HG02973 (cell line): Measurements from ENCODE around the gene CD1E.
"Not testable (repeated sequence)": the region's sequence is repeated elsewhere in the genome, so short reads cannot be mapped to it uniquely, and the experiment has no call there.

Experiments used
- ATAC-seq: cut with Tn5 transposase; IDR thresholded peaks from one replicate; pipeline ENCODE4 v1.9.1; 2021; ENCODE audit warnings: moderate library complexity; ENCODE audit not compliant: unreplicated experiment

The CD1E gene

GRCh38 chr1:158353303-158354075 lies at the start of gene CD1E:
Gene CD1E, plus strand, starts transcription at chr1:158353894. Its CDS starts 95 bp downstream, at chr1:158353989.
- ATAC-seq: no peak

- ATAC-seq: no peak
Observed at GRCh38 chr1:158310623-158311022, 43.1 kb upstream of the CD1E start.

DNA sequence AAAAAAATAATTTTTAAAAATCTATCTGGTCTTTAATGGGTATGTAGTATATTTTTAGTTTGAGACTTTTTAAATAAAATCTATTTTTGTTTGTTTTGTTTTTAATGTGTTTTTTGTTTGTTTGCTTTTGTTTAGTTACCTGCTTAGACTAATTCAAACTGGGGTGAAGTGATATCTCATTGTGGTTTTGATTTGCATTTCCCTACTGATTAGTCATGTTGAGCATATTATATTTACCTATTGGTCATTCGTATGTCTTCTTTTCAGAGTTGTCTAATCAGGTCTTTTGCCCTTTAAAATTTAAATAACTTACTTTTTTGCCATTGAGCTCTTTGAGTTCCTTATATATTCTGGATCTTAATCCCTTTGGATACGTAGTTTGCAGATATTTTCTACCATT lies 42.6 kb upstream of the CD1E start:
- ATAC-seq: no peak

- ATAC-seq: no peak
Observed at GRCh38 chr1:158323866-158324265, 29.8 kb upstream of the CD1E start.

DNA sequence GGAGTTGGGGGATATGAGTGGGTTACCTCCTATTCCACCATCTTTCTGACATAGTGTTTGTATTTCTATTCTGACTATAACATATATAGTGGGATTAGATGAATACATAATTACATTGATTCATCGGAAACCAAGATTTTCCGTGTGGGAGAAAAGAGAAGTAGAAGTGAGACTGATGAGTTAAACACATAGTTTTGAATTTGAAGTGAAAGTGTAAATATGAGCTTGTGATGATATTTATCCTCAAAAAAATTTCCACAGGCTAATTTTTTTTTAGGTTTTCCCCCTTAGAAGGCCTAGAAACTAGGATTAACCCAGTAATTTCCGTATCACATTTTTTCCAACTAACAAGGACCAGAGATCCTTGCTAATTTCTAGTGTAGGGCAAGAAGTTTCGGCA lies 29.3 kb upstream of the CD1E start:
- no peak for ATAC-seq

- no peak for ATAC-seq
Observed at GRCh38 chr1:158327481-158327880, 26.2 kb upstream of the CD1E start.

GRCh38 chr1:158328426-158328825 lies 25.3 kb upstream of the CD1E start:
- ATAC-seq: no peak

DNA sequence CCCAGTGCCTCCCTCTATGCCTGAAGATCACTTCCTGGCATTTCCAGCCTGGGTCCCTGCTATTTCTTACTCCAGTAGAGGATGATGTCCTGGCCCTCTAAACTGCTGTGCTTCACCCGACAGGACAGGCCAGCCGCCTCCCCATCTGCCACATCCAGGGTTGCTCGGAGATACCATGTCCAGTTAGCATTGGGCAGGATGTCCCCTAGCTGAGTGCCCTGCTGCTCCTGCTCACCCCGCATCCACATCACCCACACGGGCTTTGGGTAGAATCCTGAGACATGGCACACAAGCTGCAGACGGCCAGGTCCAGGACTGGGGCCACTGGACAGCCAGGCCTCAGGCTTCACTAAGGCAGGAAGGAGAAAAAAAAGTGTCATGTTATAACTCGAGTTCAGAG lies 24.4 kb upstream of the CD1E start:
- ATAC-seq: no peak

DNA sequence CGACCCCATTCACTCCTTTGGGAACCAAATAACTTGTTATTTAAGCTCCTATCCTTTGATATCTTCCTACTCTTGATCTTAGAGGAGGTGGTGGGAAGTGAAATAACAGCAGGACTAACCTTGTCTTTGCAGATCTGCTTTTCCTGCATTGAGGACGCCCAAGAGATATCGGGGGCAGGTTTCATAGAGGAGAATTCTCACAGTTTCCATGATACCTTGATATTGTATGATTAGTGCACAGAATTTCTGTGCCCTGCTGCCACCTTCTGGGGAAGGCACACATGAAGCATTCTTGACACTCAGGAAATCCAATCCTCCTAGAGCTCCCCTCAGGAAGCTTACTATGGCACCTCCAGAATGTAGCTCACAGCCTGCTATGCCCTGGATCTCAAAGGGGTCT lies 24.0 kb upstream of the CD1E start:
- no peak for ATAC-seq

DNA sequence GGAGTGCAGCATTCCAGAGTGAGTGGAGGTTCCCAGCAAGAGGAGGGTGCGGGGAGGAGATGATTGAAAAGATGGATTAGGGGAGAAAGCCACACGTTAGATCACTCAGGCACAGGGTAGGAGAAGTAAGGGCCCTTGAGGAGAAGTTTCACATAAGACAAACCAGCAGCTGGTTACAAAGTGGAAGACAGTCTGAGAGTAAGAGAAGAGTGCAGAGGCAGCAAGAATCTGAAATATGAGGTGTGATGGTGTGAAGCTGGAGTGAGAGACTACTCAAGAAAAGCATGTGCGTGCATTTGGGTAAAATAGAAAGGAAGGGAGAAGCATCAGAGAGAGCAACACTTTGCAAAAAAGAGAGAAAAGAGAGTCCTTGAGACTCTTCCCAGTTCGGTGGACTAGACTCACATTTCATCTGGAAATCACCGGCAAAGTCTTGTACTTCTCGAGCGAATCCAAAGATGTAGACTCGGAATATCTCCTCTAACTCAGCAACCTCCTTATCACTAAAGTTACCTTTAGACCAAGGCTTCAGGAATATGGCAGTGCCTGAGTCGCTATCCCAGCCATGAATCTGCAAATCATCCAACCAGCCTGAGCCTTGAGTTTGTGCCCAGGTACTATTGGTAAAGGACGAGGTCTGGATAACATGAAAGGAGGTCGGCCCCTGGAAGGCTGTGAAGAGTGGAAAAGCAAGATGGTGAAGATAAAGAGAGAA lies 23.1 kb upstream of the CD1E start:
- ATAC-seq: no peak

DNA sequence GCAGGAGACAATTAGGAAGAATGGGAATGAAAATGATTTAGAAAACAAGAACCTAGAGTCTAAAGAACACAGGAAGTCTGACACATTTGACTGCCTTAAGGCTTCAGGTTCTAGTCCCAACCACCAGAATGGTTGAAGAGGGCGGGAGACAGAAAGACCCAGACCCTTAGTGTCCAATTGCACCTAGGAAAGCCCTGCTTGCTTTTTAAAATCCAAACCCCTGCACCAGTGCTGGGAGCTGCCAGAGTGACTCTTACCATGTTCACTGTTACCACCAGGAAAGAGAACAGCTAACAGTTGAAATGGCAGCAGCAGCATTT lies 22.6 kb upstream of the CD1E start:
- no peak for ATAC-seq

DNA sequence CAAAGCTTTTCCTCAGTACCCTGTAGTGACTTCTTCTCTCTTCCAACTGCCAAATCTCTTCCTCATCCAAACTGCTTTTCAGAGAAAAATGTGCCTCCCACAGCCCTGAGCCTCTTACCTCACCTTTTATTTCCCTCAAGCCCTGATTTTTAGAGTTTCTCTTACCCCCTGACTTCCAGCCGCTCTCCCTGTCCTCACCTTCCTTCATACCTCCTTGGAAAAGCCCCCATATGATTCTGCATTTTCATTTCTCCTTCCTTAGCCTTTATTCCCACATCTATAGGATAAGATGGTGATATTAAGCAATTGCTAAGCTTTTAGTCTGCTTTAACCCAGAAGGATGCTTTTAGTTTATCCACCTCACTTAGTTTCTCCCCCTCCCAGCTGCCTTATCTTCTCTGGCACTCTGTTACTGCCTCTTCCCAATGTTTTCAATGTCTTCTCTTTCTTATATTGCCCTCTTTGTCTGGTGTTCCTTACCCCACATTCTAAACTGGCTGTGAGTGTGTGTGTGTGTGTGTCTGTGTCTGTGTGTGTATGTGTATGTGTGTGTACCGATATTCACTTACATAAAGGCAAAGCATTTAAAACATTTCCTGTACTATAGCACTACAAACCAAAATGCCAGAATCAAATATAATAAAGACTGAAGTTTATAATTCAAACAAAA lies 22.1 kb upstream of the CD1E start, which contains the start of gene CD1B:
Gene CD1B (minus strand): TSS at position 51 of the 670 bp plus-strand sequence. CDS start 108 bp downstream, outside the sequence.
- ATAC-seq: no peak

DNA sequence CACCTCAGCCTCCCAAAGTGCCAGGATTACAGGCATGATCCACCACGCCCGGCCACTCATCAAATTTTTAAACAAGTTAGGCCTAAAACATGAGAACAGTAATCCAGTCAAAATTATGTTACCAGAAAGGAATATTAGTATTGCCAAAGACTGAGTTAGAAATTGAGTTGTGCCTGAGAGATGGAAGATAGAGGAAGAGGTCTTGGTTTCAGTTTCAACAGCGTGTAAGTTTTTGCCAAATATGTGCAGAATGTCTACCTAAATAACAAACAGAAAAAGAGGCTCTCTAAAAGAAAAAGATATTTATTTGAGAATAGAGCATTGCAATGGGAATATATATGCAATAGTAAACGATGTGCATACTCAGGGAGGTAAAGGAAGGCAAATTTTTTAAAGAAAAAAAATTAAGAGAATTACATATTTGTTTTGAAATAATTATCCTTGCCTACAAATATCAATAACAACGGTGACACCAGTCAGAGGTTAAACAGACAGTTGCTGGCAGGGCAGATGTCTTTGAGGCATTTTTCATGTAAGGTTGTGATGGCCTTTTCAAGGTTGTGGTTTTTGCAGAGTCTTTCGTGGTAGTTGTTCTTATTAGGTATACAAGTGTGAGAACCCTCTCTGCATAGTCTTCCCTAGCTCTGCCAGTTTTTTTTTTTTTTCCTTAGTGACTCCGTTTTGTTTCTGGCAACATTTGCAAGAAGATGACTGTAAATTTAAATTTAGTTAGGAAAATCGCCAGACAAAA lies 20.1 kb upstream of the CD1E start:
- ATAC-seq: no peak

- ATAC-seq: no peak
Observed at GRCh38 chr1:158334526-158335212, 19.0 kb upstream of the CD1E start.

DNA sequence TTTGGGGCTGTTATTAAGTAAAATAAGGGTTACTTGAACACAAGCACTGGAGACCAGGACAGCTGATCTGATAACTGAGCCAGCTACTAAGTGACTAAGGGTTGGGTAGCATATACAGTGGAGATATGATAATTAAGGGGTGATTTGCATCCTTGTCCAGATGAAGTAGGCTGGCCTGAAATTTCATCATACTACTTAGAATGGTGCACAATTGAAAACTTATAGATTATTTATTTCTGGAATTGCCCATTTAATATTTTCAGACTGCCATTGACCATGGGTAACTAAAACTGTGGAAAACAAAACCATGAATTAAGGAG lies 18.5 kb upstream of the CD1E start:
- no peak for ATAC-seq

DNA sequence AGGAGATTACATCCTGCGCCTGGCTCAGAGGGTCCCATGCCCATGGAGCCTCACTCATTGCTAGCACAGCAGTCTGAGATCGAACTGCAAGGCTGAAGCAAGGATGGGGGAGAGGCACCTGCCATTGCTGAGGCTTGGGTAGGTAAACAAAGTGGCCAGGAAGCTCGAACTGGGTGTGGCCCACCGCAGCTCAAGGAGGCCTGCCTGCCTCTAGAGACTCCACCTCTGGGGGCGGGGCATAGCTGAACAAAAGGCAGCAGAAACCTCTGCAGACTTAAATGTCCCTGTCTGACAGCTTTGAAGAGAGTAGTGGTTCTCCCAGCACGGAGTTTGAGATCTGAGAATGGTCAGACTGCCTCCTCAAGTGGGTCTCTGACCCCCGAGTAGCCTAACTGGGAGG lies 17.3 kb upstream of the CD1E start:
- ATAC-seq: not testable (repeated sequence)

DNA sequence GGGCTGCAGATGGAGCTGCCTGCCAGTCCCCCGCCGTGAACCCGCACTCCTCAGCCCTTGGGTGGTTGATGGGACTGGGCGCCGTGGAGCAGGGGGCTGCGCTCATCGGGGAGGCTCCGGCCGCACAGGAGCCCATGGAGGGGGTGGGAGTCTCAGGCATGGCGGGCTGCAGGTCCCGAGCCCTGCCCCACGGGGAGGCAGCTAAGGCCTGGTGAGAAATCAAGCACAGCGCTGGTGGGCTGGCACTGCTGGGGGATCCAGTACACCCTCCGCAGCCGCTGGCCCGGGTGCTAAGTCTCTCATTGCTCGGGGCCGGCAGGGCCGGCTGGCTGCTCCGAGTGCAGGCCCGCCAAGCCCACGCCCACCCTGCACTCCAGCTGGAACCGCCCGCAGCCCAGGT lies 4.7 kb upstream of the CD1E start:
- ATAC-seq: not testable (repeated sequence)

DNA sequence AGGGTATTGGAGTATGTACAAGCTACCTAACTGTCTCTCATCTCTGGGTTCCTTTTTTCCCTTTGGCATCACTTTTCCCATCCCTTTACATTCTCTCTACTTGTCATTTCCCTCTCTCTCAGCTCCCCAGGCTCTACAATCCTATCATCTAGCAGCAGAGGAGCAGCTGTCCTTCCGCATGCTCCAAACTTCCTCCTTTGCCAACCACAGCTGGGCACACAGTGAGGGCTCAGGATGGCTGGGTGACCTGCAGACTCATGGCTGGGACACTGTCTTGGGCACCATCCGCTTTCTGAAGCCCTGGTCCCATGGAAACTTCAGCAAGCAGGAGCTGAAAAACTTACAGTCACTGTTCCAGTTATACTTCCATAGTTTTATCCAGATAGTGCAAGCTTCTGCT lies 561 bp downstream of the CD1E start:
- ATAC-seq: no peak

DNA sequence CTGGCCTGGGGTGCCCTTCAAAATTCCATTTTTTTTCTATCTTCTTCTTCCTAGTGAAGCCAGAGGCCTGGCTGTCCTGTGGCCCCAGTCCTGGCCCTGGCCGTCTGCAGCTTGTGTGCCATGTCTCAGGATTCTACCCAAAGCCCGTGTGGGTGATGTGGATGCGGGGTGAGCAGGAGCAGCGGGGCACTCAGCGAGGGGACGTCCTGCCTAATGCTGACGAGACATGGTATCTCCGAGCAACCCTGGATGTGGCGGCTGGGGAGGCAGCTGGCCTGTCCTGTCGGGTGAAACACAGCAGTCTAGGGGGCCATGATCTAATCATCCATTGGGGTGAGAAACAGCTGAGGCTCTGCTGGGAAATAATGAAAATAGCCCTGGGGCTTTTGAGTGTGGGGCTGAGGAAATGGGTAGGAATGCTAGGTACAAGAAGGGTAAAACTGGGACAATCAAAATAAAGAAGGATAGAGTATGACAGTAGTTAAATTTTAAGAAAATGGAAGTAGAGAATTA lies 2.1 kb downstream of the CD1E start:
- no peak for ATAC-seq

- ATAC-seq: no peak
Observed at GRCh38 chr1:158356616-158357015, 2.9 kb downstream of the CD1E start.

- ATAC-seq: no peak
Observed at GRCh38 chr1:158357441-158357840, 3.7 kb downstream of the CD1E start.
